SK-N-SH treated with all-trans-retinoic acid at 6 μM for 48 hours (cell line): Measurements from ENCODE around the gene ANK3.
A peak's percentile ranks its signal among the peaks of the same experiment; 100 is the strongest.

ENCODE experiments used
- ATAC-seq: fragments of 200-7000 bp; cut with Tn5 transposase; 3 replicates; pipeline ENCODE4 v1.9.1; 2020; ENCODE audit warnings: mild to moderate bottlenecking, moderate library complexity
- ARNTL ChIP-seq: fragments of 450-650 bp; formaldehyde crosslinking; IDR thresholded peaks from 2 replicates; pipeline ENCODE4 v1.5.0; 2020; ENCODE audit warnings: low read depth, mild to moderate bottlenecking, moderate library complexity, borderline replicate concordance
- BACH2 ChIP-seq: fragments of 250-450 bp; sonication (Bioruptor Pico); IDR thresholded peaks from 2 replicates; pipeline ENCODE4 v1.9.0; 2021; ENCODE audit warnings: mild to moderate bottlenecking, borderline replicate concordance
- CREB5 ChIP-seq: fragments of 250-450 bp; sonication (Bioruptor Pico); IDR thresholded peaks from 2 replicates; pipeline ENCODE4 v1.5.1; 2020; ENCODE audit warnings: low read depth, mild to moderate bottlenecking, moderate library complexity
- CSDC2 ChIP-seq: fragments of 250-450 bp; sonication (Bioruptor Pico); IDR thresholded peaks from 2 replicates; pipeline ENCODE4 v1.5.0; 2020; ENCODE audit warnings: mild to moderate bottlenecking, moderate library complexity
- CSRNP3 ChIP-seq: fragments of 250-450 bp; sonication (Bioruptor Pico); IDR thresholded peaks from 2 replicates; pipeline ENCODE4 v1.5.1; 2021; ENCODE audit warnings: mild to moderate bottlenecking, moderate library complexity
- GLIS3 ChIP-seq: fragments of 250-450 bp; sonication (Bioruptor Pico); IDR thresholded peaks from 2 replicates; pipeline ENCODE4 v1.5.0; 2020; ENCODE audit warnings: mild to moderate bottlenecking, moderate library complexity
- ISL1 ChIP-seq: fragments of 250-450 bp; sonication (Bioruptor Pico); IDR thresholded peaks from 2 replicates; pipeline ENCODE4 v2.1.2; 2022; ENCODE audit warnings: mild to moderate bottlenecking, moderate library complexity
- OSR1 ChIP-seq: fragments of 250-450 bp; sonication (Bioruptor Pico); IDR thresholded peaks from 2 replicates; pipeline ENCODE4 v1.8.0; 2022; ENCODE audit warnings: moderate library complexity, mild to moderate bottlenecking, inconsistent platforms
- PATZ1 ChIP-seq: fragments of 250-450 bp; sonication (Bioruptor Pico); IDR thresholded peaks from 2 replicates; pipeline ENCODE4 v1.8.0; 2020; ENCODE audit warnings: mild to moderate bottlenecking, moderate library complexity, borderline replicate concordance
- POU6F1 ChIP-seq: fragments of 250-450 bp; sonication (Bioruptor Pico); IDR thresholded peaks from 2 replicates; pipeline ENCODE4 v1.8.0; 2021; ENCODE audit warnings: low read depth, mild to moderate bottlenecking, moderate library complexity, borderline replicate concordance
- PPARA ChIP-seq: fragments of 250-450 bp; sonication (Bioruptor Pico); IDR thresholded peaks from 2 replicates; pipeline ENCODE4 v1.5.0; 2020; ENCODE audit warnings: mild to moderate bottlenecking, borderline replicate concordance
- RARB ChIP-seq: fragments of 250-450 bp; sonication (Bioruptor Pico); IDR thresholded peaks from 2 replicates; pipeline ENCODE4 v1.8.0; 2021; ENCODE audit warnings: mild to moderate bottlenecking, moderate library complexity
- SNAI2 ChIP-seq: fragments of 250-450 bp; sonication (Bioruptor Pico); IDR thresholded peaks from 2 replicates; pipeline ENCODE4 v1.5.0; 2020; ENCODE audit warnings: mild to moderate bottlenecking, moderate library complexity
- TCF4 ChIP-seq: fragments of 250-450 bp; sonication (Bioruptor Pico); IDR thresholded peaks from 2 replicates; pipeline ENCODE4 v1.8.0; 2021; ENCODE audit warnings: mild to moderate bottlenecking, moderate library complexity, borderline replicate concordance
- TOX ChIP-seq: fragments of 250-450 bp; sonication (Bioruptor Pico); IDR thresholded peaks from 2 replicates; pipeline ENCODE4 v1.8.0; 2021; ENCODE audit warnings: mild to moderate bottlenecking, moderate library complexity, borderline replicate concordance
- TSHZ2 ChIP-seq: fragments of 250-450 bp; sonication (Bioruptor Pico); IDR thresholded peaks from 2 replicates; pipeline ENCODE4 v1.5.0; 2020; ENCODE audit warnings: mild to moderate bottlenecking, moderate library complexity
- ZC3H10 ChIP-seq: fragments of 250-450 bp; sonication (Bioruptor Pico); IDR thresholded peaks from 2 replicates; pipeline ENCODE4 v1.5.1; 2021; ENCODE audit warnings: mild to moderate bottlenecking, moderate library complexity
- ZFP3 ChIP-seq: fragments of 250-450 bp; sonication (Bioruptor Pico); IDR thresholded peaks from 2 replicates; pipeline ENCODE4 v1.5.0; 2020; ENCODE audit warnings: mild to moderate bottlenecking, moderate library complexity
- ZFP30 ChIP-seq: fragments of 450-650 bp; formaldehyde crosslinking; IDR thresholded peaks from 2 replicates; pipeline ENCODE4 v1.5.0; 2022; ENCODE audit warnings: mild to moderate bottlenecking, moderate library complexity
- ZNF565 ChIP-seq: fragments of 450-650 bp; formaldehyde crosslinking; conservative IDR thresholded peaks from 2 replicates; pipeline ENCODE4 v1.5.0; 2020; ENCODE audit warnings: low read depth, mild to moderate bottlenecking, moderate library complexity
- ZNF70 ChIP-seq: fragments of 450-650 bp; formaldehyde crosslinking; IDR thresholded peaks from 2 replicates; pipeline ENCODE4 v1.5.0; 2020; ENCODE audit warnings: mild to moderate bottlenecking, moderate library complexity
- ZNF8 ChIP-seq: fragments of 450-650 bp; formaldehyde crosslinking; IDR thresholded peaks from 2 replicates; pipeline ENCODE4 v1.5.0; 2020; ENCODE audit warnings: mild to moderate bottlenecking, moderate library complexity

The ANK3 gene

GRCh38 chr10:60316029-60316428, 73.6 kb downstream of the ANK3 start:
- TF ChIP-seq TOX (CRISPR knock-in tag) = no peak
- TF ChIP-seq ZNF565 (CRISPR knock-in tag) = no peak
- TF ChIP-seq ZNF8 = no peak
- no peak for TF ChIP-seq TCF4 (CRISPR knock-in tag)
- TF ChIP-seq CSDC2 = no peak
- no peak for TF ChIP-seq PATZ1 (CRISPR knock-in tag)
- TF ChIP-seq ISL1 (CRISPR knock-in tag) = no peak
- TF ChIP-seq ZNF70 (CRISPR knock-in tag) = no peak
- no peak for TF ChIP-seq CREB5 (CRISPR knock-in tag)
- no peak for TF ChIP-seq OSR1 (CRISPR knock-in tag)
- no peak for TF ChIP-seq BACH2 (CRISPR knock-in tag)
- no peak for TF ChIP-seq GLIS3
- no peak for TF ChIP-seq CSRNP3 (CRISPR knock-in tag)
- no peak for TF ChIP-seq ZFP30 (CRISPR knock-in tag)
- TF ChIP-seq ZFP3 = no peak
- TF ChIP-seq ARNTL (CRISPR knock-in tag) = no peak
- no peak for TF ChIP-seq ZC3H10 (CRISPR knock-in tag)
- TF ChIP-seq RARB (CRISPR knock-in tag) = no peak
- no peak for TF ChIP-seq SNAI2 (CRISPR knock-in tag)
- no peak for TF ChIP-seq POU6F1 (CRISPR knock-in tag)
- no peak for ATAC-seq

- ATAC-seq = no peak
- TF ChIP-seq TOX (CRISPR knock-in tag) = no peak
- TF ChIP-seq ZNF8 = no peak
- TF ChIP-seq ZC3H10 (CRISPR knock-in tag) = peak; percentile 53; the same call in 1 of the 2 replicates
- TF ChIP-seq ARNTL (CRISPR knock-in tag) = no peak
- TF ChIP-seq TSHZ2 (CRISPR knock-in tag) = no peak
- TF ChIP-seq CREB5 (CRISPR knock-in tag) = no peak
- no peak for TF ChIP-seq PPARA (CRISPR knock-in tag)
Measured at GRCh38 chr10:60315311-60315710, 74.4 kb downstream of the ANK3 start.
